OCI-LY3 (cell line): ENCODE measurements around the gene DNAJC21.

Experiments
- H2AFZ ChIP-seq: fragments of 200-600, 300-600 bp; shearing (Covaris generic); 2 replicates; pipeline ENCODE4 v1.6.0; 2014; ENCODE audit warnings: antibody characterized with exemption, low read depth, low read length
- H3K27ac ChIP-seq: fragments of 200-600, 300-600 bp; sonication (generic); 2 replicates; pipeline ENCODE4 v1.5.1; 2014; ENCODE audit warnings: mild to moderate bottlenecking, low read length, moderate library complexity, mixed read lengths
- H3K27me3 ChIP-seq: fragments of 200-600, 300-600 bp; sonication (generic); 2 replicates; pipeline ENCODE4 v1.6.1; 2014; ENCODE audit warnings: low read depth, low read length, mixed read lengths
- H3K36me3 ChIP-seq: fragments of 200-600, 300-600 bp; sonication (generic); replicated peaks from 2 replicates; pipeline ENCODE3; 2014; ENCODE audit warnings: low read depth, low read length, mixed read lengths
- H3K4me1 ChIP-seq: fragments of 300-600, 200-600 bp; sonication (generic); 2 replicates; pipeline ENCODE4 v1.6.1; 2014; ENCODE audit warnings: low read length, mixed read lengths
- H3K4me2 ChIP-seq: fragments of 200-600, 300-600 bp; sonication (generic); 2 replicates; pipeline ENCODE4 v1.6.1; 2014; ENCODE audit warnings: low read length, mixed read lengths
- H3K4me3 ChIP-seq: fragments of 300-600, 200-600 bp; sonication (generic); 2 replicates; pipeline ENCODE4 v1.5.1; 2014; ENCODE audit warnings: antibody characterized with exemption, mild to moderate bottlenecking, low read length, moderate library complexity
- H3K79me2 ChIP-seq: fragments of 300-600, 200-600 bp; shearing (Covaris generic); 2 replicates; pipeline ENCODE4 v1.6.1; 2014; ENCODE audit warnings: mild to moderate bottlenecking, low read length, mixed read lengths
- H3K9ac ChIP-seq: fragments of 300-600, 200-600 bp; shearing (Covaris generic); 2 replicates; pipeline ENCODE4 v1.6.0; 2014; ENCODE audit warnings: mild to moderate bottlenecking, low read length, moderate library complexity
- H3K9me3 ChIP-seq: fragments of 200-600, 300-600 bp; shearing (Covaris generic); 2 replicates; pipeline ENCODE4 v1.6.1; 2014; ENCODE audit warnings: low read length, mixed read lengths; ENCODE audit not compliant: insufficient read depth
- H4K20me1 ChIP-seq: fragments of 200-600, 300-600 bp; sonication (generic); 2 replicates; pipeline ENCODE4 v1.6.1; 2016; ENCODE audit warnings: low read length, mixed read lengths; ENCODE audit not compliant: insufficient read depth
- EZH2phosphoT487 ChIP-seq: fragments of 200-600 bp; shearing (Covaris generic); IDR thresholded peaks from 2 replicates; pipeline ENCODE4 v1.6.1; 2018; ENCODE audit warnings: antibody characterized with exemption, mixed run types, low read depth
- TF ChIP-seq, protein P1 (sequence below): fragments of 200-600, 300-600 bp; sonication (generic); IDR thresholded peaks from 2 replicates; pipeline ENCODE4 v1.5.1; 2014; ENCODE audit warnings: antibody characterized with exemption, low read length, low read depth

DNAJC21 gene

DNA sequence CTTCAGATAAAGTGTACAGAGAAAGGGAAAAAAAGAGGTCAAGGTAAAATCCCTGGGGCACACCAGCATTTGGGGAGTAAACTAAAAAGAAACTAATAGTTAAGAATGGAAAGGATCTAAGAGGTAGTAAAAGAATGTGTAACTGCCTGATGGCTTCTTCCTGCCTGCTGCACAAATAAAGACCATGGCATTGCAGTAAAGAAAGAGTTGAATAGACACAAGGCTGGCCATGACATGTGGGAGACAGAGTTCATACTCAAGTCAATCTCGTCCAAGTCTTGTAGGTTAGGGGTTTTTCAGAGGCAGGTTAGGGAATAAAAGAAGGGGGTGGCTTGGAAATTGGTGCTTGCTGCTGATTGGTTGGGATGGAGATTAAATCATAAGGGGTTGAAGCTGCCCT lies 57.6 kb downstream of the DNAJC21 start:
- H3K27me3 ChIP-seq, result no peaks in the 10 kb centered on the region
- H3K4me2 ChIP-seq, result no peak overlapping the region
- no peaks in the 10 kb centered on the region for H3K79me2 ChIP-seq
- no peak overlapping the region for H3K9ac ChIP-seq
- no peaks in the 10 kb centered on the region for H4K20me1 ChIP-seq
- H3K36me3 ChIP-seq, result no peaks in the 10 kb centered on the region
- no peaks in the 10 kb centered on the region for H3K4me1 ChIP-seq
- no peak overlapping the region for H2AFZ ChIP-seq
- H3K4me3 ChIP-seq, result no peak overlapping the region
- no peak for TF ChIP-seq EZH2phosphoT487
- TF ChIP-seq, protein P1, sequence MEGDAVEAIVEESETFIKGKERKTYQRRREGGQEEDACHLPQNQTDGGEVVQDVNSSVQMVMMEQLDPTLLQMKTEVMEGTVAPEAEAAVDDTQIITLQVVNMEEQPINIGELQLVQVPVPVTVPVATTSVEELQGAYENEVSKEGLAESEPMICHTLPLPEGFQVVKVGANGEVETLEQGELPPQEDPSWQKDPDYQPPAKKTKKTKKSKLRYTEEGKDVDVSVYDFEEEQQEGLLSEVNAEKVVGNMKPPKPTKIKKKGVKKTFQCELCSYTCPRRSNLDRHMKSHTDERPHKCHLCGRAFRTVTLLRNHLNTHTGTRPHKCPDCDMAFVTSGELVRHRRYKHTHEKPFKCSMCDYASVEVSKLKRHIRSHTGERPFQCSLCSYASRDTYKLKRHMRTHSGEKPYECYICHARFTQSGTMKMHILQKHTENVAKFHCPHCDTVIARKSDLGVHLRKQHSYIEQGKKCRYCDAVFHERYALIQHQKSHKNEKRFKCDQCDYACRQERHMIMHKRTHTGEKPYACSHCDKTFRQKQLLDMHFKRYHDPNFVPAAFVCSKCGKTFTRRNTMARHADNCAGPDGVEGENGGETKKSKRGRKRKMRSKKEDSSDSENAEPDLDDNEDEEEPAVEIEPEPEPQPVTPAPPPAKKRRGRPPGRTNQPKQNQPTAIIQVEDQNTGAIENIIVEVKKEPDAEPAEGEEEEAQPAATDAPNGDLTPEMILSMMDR, result no peak
- H3K27ac ChIP-seq, result no peak overlapping the region
- no peaks in the 10 kb centered on the region for H3K9me3 ChIP-seq

- TF ChIP-seq, protein P1, result no peak
- no peak for TF ChIP-seq EZH2phosphoT487
- no peaks in the 10 kb centered on the region for H3K79me2 ChIP-seq
- H4K20me1 ChIP-seq, result no peaks in the 10 kb centered on the region
- H3K4me3 ChIP-seq, result no peak overlapping the region
- H3K27me3 ChIP-seq, result peaks cover 20% of the 10 kb centered on the region
- H3K9me3 ChIP-seq, result no peaks in the 10 kb centered on the region
- H2AFZ ChIP-seq, result no peak overlapping the region
- H3K36me3 ChIP-seq, result no peaks in the 10 kb centered on the region
- H3K27ac ChIP-seq, result no peak overlapping the region
- H3K4me2 ChIP-seq, result no peak overlapping the region
- no peak overlapping the region for H3K9ac ChIP-seq
- no peaks in the 10 kb centered on the region for H3K4me1 ChIP-seq
Observed at GRCh38 chr5:34991486-34992238, 62.3 kb downstream of the DNAJC21 start.

DNA sequence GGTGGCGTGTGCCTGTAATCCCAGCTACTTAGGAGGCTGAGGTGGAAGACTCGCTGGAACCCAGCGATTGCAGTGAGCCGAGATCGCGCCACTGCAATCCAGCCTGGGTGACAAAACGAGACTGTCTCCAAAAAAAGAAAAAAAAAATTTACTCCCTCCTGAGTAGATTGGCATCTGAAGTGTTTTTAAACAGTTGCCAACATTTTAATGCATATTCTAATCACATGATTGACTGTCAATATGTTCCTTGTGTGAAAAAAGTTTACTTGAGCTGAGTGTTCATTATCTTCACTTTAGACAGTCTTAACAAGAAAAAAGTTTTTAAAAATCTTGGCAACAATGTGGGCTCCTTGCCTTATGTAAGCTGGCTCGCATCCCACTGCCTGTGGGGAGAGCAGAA lies 64.6 kb downstream of the DNAJC21 start:
- no peaks in the 10 kb centered on the region for H4K20me1 ChIP-seq
- H3K36me3 ChIP-seq, result no peaks in the 10 kb centered on the region
- H3K27ac ChIP-seq, result no peak overlapping the region
- no peak for TF ChIP-seq EZH2phosphoT487
- H2AFZ ChIP-seq, result no peak overlapping the region
- H3K9ac ChIP-seq, result no peak overlapping the region
- H3K4me2 ChIP-seq, result no peak overlapping the region
- H3K27me3 ChIP-seq, result peaks cover 20% of the 10 kb centered on the region
- H3K4me1 ChIP-seq, result no peaks in the 10 kb centered on the region
- no peaks in the 10 kb centered on the region for H3K79me2 ChIP-seq
- H3K4me3 ChIP-seq, result no peak overlapping the region
- no peaks in the 10 kb centered on the region for H3K9me3 ChIP-seq

GRCh38 chr5:34996261-34996660 lies 66.9 kb downstream of the DNAJC21 start:
- H3K4me3 ChIP-seq, result no peak overlapping the region
- peaks cover 3% of the 10 kb centered on the region for H3K4me1 ChIP-seq
- H2AFZ ChIP-seq, result no peak overlapping the region
- no peak for TF ChIP-seq EZH2phosphoT487
- TF ChIP-seq, protein P1, result no peak
- H3K27ac ChIP-seq, result no peak overlapping the region
- no peak overlapping the region for H3K9ac ChIP-seq
- no peak overlapping the region for H3K4me2 ChIP-seq
- H3K9me3 ChIP-seq, result no peaks in the 10 kb centered on the region
- H3K79me2 ChIP-seq, result no peaks in the 10 kb centered on the region
- H3K36me3 ChIP-seq, result no peaks in the 10 kb centered on the region
- peaks cover 20% of the 10 kb centered on the region for H3K27me3 ChIP-seq
- H4K20me1 ChIP-seq, result no peaks in the 10 kb centered on the region
